NCI-H128 (cell line): Measurements from ENCODE around the gene DYNC1H1.

Source experiments
- DNase-seq: peaks from one replicate; lab custom pipeline; 2025; ENCODE audit not compliant: unreplicated experiment; lab: John Stamatoyannopoulos, UW

DYNC1H1 gene

DNA sequence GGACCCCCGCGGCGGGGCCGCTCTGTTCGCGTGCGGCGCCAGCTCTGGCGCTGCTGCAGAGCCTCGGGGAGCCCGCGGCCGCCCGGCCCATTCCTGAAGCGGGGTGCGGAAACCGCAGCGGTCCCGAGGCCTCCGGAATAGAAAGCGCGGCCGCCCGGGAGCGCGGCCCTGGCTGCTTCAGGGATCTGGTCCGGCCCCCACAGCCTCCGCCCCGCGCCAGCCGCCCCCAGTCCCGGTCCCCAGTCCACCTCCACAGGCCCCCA lies 122.3 kb downstream of the DYNC1H1 start:
- DNase-seq: no peak

GRCh38 chr14:102086972-102087761 lies 122.8 kb downstream of the DYNC1H1 start, which contains the start of gene HSP90AA1:
Gene HSP90AA1 (minus strand): TSS chr14:102087044. CDS start chr14:102086378, 666 bp downstream.
- peak; percentile 90 for DNase-seq

DNA sequence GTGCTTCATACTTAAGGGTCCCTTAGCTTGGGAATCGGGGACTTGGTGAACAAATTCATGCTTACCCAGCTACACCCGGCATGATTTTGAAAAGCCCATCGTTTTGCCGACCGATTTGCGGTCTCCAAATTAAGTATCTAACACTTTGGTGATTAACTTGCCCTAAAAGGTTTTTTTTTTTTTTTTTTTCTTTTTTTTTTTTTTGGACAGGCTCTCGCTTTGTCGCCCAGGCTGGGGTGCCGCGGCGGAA lies 123.3 kb downstream of the DYNC1H1 start:
- DNase-seq: no peak

- DNase-seq: no peak
Measured at GRCh38 chr14:102088012-102088792, 123.8 kb downstream of the DYNC1H1 start.

GRCh38 chr14:102089621-102090343 lies 125.4 kb downstream of the DYNC1H1 start:
- DNase-seq: no peak

DNA sequence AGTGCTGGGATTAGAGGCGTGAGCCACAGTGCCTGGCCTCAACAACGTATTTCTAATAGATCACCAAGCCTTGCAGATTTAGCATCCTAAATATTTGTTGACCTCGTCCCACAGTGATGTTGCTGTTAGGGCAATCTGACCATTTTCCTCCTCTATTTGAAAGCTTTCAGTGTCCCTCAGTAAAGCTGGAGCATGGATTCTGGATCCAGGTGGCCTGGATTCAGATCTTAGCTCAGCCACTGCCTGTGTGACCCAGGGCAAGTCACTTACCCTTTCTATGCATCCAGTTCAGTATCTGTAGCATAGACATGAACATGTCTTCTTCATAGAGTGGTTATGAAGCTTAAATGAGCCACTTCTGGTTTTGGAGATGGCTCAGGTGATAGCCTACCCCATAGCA lies 126.3 kb downstream of the DYNC1H1 start:
- no peak for DNase-seq

DNA sequence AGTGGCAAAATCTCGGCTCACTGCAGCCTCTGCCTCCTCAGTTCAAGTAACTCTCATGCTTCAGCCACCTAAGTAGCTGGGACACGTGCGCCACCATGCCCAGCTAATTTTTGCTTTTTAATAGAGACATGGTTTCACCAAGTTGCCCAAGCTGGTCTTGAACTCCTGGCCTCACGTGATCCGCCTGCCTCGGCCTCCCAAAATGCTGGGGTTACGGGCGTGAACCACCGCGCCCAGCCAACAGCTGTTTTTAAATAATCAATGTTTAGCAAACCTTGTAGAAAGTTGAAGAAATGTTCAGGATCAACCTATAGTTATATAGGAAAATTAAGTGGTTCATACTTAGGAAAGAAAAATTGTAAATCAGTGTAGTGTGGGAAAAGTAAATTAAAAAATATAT lies 128.4 kb downstream of the DYNC1H1 start:
- no peak for DNase-seq

GRCh38 chr14:102094101-102094500 lies 129.7 kb downstream of the DYNC1H1 start:
- DNase-seq: no peak

- no peak for DNase-seq
Measured at GRCh38 chr14:102095231-102095870, 131.0 kb downstream of the DYNC1H1 start.

- no peak for DNase-seq
Measured at GRCh38 chr14:102095871-102096568, 131.6 kb downstream of the DYNC1H1 start.

- peak; percentile 89 for DNase-seq
Measured at GRCh38 chr14:102096569-102097188, 132.3 kb downstream of the DYNC1H1 start.

GRCh38 chr14:102097441-102098135 lies 133.2 kb downstream of the DYNC1H1 start:
- DNase-seq: no peak

DNA sequence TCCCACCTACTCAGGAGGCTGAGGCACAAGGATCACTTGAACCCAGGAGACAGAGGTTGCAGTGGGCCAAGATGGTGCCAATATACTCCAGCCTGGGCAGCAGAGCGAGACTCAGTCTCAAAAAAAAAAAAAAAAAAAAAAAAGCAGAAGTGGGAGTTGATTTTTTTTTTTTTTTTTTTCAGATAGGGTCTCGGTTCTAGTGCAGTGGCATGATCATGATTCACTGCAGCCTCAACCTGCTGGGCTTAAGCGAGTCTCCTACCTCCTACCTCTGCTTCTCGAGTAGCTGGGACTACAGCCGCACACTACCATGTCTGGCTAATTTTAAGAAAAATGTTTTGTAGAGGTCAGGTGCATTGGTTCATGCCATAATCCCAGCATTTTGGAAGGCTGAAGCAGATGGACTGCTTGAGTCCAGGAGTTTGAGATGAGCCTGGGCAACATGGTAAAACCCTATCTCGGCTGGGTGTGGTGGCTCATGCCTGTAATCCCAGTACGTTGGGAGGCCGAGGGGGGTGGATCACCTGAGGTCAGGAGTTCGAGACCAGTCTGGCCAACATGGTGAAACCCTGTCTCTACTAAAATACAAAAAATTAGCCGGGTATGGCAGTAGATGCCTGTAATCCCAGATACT lies 138.8 kb downstream of the DYNC1H1 start:
- DNase-seq: no peak

DNA sequence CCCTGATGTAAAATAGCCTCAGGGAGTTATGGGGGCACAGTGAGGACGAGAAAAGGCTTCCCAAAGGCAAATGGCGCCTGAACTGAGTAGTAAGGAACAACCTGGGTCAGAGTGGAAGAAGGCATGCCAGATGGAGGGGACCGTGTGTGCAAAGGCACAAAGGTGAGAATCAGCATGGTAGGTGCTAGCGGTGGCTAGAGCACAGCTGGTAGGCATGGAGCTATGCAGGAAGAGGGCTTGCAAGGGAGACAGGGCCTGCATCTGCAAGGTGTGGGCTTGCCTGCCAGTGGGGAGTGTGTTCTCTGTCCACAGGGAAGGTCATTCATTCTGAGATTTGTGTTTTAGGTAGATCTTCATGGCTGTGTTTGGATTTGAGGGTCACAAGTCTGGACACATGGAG lies 141.0 kb downstream of the DYNC1H1 start:
- no peak for DNase-seq
